ENCODE data around the gene CD59. TPM values are rescaled to one million over a fixed set of nuclear protein-coding genes. Genes with fewer than 3 reads are reported as not detected.

Gene CD59
- total RNA-seq, 1 donor from 2014 or later: 92.9 TPM

DNA sequence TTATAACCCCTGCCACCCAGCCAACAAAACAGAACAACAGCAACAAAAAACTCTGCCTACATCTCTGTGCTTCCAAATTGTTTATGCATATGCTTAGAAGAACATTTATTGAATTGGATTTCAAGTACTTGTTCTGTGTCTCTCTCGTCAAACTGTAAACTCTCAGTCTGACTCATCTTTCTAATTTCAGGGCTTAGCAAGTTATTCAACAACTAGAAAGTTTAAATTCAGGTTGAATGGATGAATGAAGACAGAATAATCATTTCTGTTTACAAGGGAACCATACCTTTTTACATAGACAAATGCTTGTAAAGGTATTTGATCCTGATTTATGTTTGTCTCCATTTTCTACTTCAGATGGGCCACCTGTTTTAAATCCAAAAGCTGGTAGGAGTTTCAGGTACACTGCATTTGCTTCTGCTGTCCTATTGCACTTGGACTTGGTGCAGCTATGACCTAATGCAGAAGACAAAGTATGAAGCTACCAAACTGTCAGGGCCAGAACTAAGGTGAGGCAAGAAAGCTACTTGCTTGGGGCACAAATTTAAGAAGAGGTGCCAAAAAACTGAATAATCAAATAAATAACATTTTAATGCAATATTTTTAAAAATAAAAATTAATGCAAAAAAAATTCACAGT, 39.7 kb upstream of the CD59 start:
- DNase-seq (no peak), ATAC-seq (ENCODE audit: low read depth) (no peak)
- intact Hi-C loops (cut with micrococcal nuclease): loop anchor here (2.0 to 10.0 kb wide), 3 partner anchors 277 to 663 kb away; partner anchors contain the start of gene CAT
- Mint-ChIP-seq H3K4me3 (peak overlapping the region; percentile 96), H3K4me1 (peaks cover 38% of the 10 kb centered on the region), H3K36me3 (ENCODE audit: low read depth) (peaks cover 9% of the 10 kb centered on the region), H3K27ac (no peak overlapping the region), H3K9me3 (no peaks in the 10 kb centered on the region), H3K27me3 (peaks cover 24% of the 10 kb centered on the region)
- TF ChIP-seq CTCF (IDR thresholded peaks at IDR 0.05): no peak
- CTCF ChIA-PET: no interaction called here
- POLR2A ChIA-PET: interaction anchor here (0.7 kb wide), 1 partner anchor 1600 kb away, joined by 3 read pairs; no protein-coding TSS in a partner anchor

GRCh38 chr11:33775467-33775807, 39.2 kb upstream of the CD59 start:
- H3K27ac Mint-ChIP-seq: peak overlapping the region; percentile 19
- H3K36me3 Mint-ChIP-seq (ENCODE audit: low read depth): peaks cover 10% of the 10 kb centered on the region
- CTCF ChIA-PET: no interaction called here
- DNase-seq (no peak), ATAC-seq (ENCODE audit: low read depth) (no peak)
- H3K9me3 Mint-ChIP-seq: no peaks in the 10 kb centered on the region
- TF ChIP-seq CTCF (IDR thresholded peaks at IDR 0.05): no peak
- H3K4me1 Mint-ChIP-seq: peaks cover 38% of the 10 kb centered on the region
- peaks cover 24% of the 10 kb centered on the region for H3K27me3 Mint-ChIP-seq
- intact Hi-C loops (cut with micrococcal nuclease): loop anchor here (2.0 to 10.0 kb wide), 3 partner anchors 277 to 663 kb away; partner anchors contain the start of gene CAT
- peak overlapping the region; percentile 96 for H3K4me3 Mint-ChIP-seq
- POLR2A ChIA-PET: no interaction called here

- no peak for DNase-seq
- peak overlapping the region; percentile 79 for H3K27ac Mint-ChIP-seq
- peaks cover 20% of the 10 kb centered on the region for H3K27me3 Mint-ChIP-seq
- CTCF ChIA-PET: interaction anchor here (0.9 to 1.5 kb wide), 2 partner anchors 32 to 413 kb away, joined by 3 to 5 read pairs; no protein-coding TSS in a partner anchor
- intact Hi-C loops (cut with micrococcal nuclease): loop anchor here (1.0 to 10.0 kb wide), 8 partner anchors 39 to 1141 kb away; partner anchors contain the start of genes APIP, C11orf91, CAT and CD59
- no peaks in the 10 kb centered on the region for H3K9me3 Mint-ChIP-seq
- peaks cover 15% of the 10 kb centered on the region for H3K36me3 Mint-ChIP-seq (ENCODE audit: low read depth)
- POLR2A ChIA-PET: interaction anchor here (0.6 to 1.6 kb wide), 8 partner anchors 33 to 664 kb away, joined by 3 to 10 read pairs (median 4); partner anchors contain the start of genes CAT, CD59 and NAT10
- no peak for TF ChIP-seq CTCF (IDR thresholded peaks at IDR 0.05)
- H3K4me3 Mint-ChIP-seq: peak overlapping the region; percentile 96
- no peak for ATAC-seq (ENCODE audit: low read depth)
- peaks cover 38% of the 10 kb centered on the region for H3K4me1 Mint-ChIP-seq
Observed at GRCh38 chr11:33774736-33775466, 38.7 kb upstream of the CD59 start.

- intact Hi-C loops (cut with micrococcal nuclease): loop anchor here (1.0 to 10.0 kb wide), 8 partner anchors 38 to 1142 kb away; partner anchors contain the start of genes APIP, C11orf91, CAT and CD59
- peak; percentile 92 for ATAC-seq (ENCODE audit: low read depth)
- H3K27ac Mint-ChIP-seq: peak within 1 kb of the TSS; percentile 94
- peaks cover 22% of the 10 kb centered on the region for H3K36me3 Mint-ChIP-seq (ENCODE audit: low read depth)
- peaks cover 15% of the 10 kb centered on the region for H3K27me3 Mint-ChIP-seq
- CTCF ChIA-PET: interaction anchor here (0.9 to 1.5 kb wide), 2 partner anchors 32 to 413 kb away, joined by 3 to 5 read pairs; no protein-coding TSS in a partner anchor
- POLR2A ChIA-PET: interaction anchor here (0.6 to 1.6 kb wide), 8 partner anchors 33 to 665 kb away, joined by 3 to 10 read pairs (median 4); partner anchors contain the start of genes CAT, CD59 and NAT10
- TF ChIP-seq CTCF (IDR thresholded peaks at IDR 0.05): no peak
- peaks cover 38% of the 10 kb centered on the region for H3K4me1 Mint-ChIP-seq
- no peaks in the 10 kb centered on the region for H3K9me3 Mint-ChIP-seq
- peak; percentile 80 for DNase-seq
- peak within 1 kb of the TSS; percentile 96 for H3K4me3 Mint-ChIP-seq
Observed at GRCh38 chr11:33773987-33774735, 37.9 kb upstream of the CD59 start, which contains the start of gene FBXO3. TSS of gene FBXO3 (minus strand) at chr11:33774520. CDS start at chr11:33774497, 23 bp downstream.

Measured in activated B cell treated with CpG ODN at 0.5 μM for 24 hours (primary cell).